Measurements from ENCODE around the gene ARFGAP1. TPM values are rescaled to one million over a fixed set of nuclear protein-coding genes. Genes with fewer than 3 reads are reported as not detected.
A peak's percentile ranks its signal among the peaks of the same experiment; 100 is the strongest.

The ARFGAP1 gene
- total RNA-seq, 1 experiment from 2014 or later: 49.2 TPM

GRCh38 chr20:63253438-63254231 lies 19.0 kb upstream of the ARFGAP1 start:
- H3K4me3 ChIP-seq (ENCODE audit: low read length): no peak overlapping the region
- H3K36me3 ChIP-seq (ENCODE audit: insufficient read depth, low read length): no peaks in the 10 kb centered on the region
- no peaks in the 10 kb centered on the region for H3K27me3 ChIP-seq (ENCODE audit: low read length)
- no peak overlapping the region for H2AFZ ChIP-seq (ENCODE audit: low read length)
- H3K4me1 ChIP-seq (ENCODE audit: low read length): no peaks in the 10 kb centered on the region
- no peaks in the 10 kb centered on the region for H4K20me1 ChIP-seq (ENCODE audit: insufficient read depth, low read depth, low read length)
- no peak for DNase-seq
- H3K4me2 ChIP-seq (ENCODE audit: low read depth, low read length, poor library complexity, severe bottlenecking): no peak overlapping the region
- H3K9me2 ChIP-seq (replicated peaks; ENCODE audit: insufficient read depth, low read length): no peaks in the 10 kb centered on the region
- no peak overlapping the region for H3K9ac ChIP-seq (ENCODE audit: low read length)
- no peaks in the 10 kb centered on the region for H3K9me3 ChIP-seq (ENCODE audit: low read length)
- H3K27ac ChIP-seq (ENCODE audit: low read length): no peak overlapping the region
- no peaks in the 10 kb centered on the region for H3K79me2 ChIP-seq (ENCODE audit: low read length)

DNA sequence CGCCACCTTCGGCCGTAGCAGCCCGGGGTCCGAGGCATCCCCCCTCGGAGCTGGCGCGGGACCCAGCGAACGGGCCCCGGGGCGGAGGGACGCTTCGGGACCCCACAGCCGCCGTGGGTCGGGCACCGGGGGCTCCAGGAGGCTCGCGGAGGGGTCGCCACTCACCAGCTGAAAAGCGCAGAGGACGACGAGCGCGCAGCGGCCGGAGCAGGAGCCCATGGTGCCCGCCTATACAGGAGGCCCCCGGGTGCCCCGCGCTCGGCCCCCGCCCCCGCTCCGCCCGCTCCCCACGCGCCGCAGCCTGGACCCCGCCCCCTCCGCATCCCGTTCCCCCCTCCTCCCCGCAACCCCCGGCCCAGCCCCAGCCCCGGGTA lies 18.4 kb upstream of the ARFGAP1 start, which contains the start of gene NKAIN4:
TSS of gene NKAIN4 (minus strand) at position 232 of the 374 bp plus-strand sequence. CDS start at position 219, 13 bp downstream.
- Histone ChIP-seq H3K4me3 (ENCODE audit: low read length) (no peak within 1 kb of the TSS), H2AFZ (ENCODE audit: low read length) (no peak within 1 kb of the TSS)

GRCh38 chr20:63254606-63255384 lies 17.8 kb upstream of the ARFGAP1 start:
- Histone ChIP-seq H3K36me3 (ENCODE audit: insufficient read depth, low read length) (no peaks in the 10 kb centered on the region), H3K27ac (ENCODE audit: low read length) (no peak overlapping the region), H3K27me3 (ENCODE audit: low read length) (no peaks in the 10 kb centered on the region), H3K79me2 (ENCODE audit: low read length) (no peaks in the 10 kb centered on the region), H3K9ac (ENCODE audit: low read length) (no peak overlapping the region), H3K4me1 (ENCODE audit: low read length) (no peaks in the 10 kb centered on the region), H3K9me2 (replicated peaks; ENCODE audit: insufficient read depth, low read length) (no peaks in the 10 kb centered on the region), H2AFZ (ENCODE audit: low read length) (no peak overlapping the region), H3K4me2 (ENCODE audit: low read depth, low read length, poor library complexity, severe bottlenecking) (no peak overlapping the region), H4K20me1 (ENCODE audit: insufficient read depth, low read depth, low read length) (no peaks in the 10 kb centered on the region), H3K4me3 (ENCODE audit: low read length) (no peak overlapping the region), H3K9me3 (ENCODE audit: low read length) (no peaks in the 10 kb centered on the region)
- no peak for DNase-seq

More for the DNA sequence above, 18.4 kb upstream of the ARFGAP1 start, which contains the start of gene NKAIN4:
- Histone ChIP-seq H3K4me2 (ENCODE audit: low read depth, low read length, poor library complexity, severe bottlenecking) (no peak within 1 kb of the TSS), H3K79me2 (ENCODE audit: low read length) (no peaks in the 10 kb centered on the region), H4K20me1 (ENCODE audit: insufficient read depth, low read depth, low read length) (no peaks in the 10 kb centered on the region), H3K27ac (ENCODE audit: low read length) (no peak within 1 kb of the TSS), H3K4me1 (ENCODE audit: low read length) (no peaks in the 10 kb centered on the region), H3K9me3 (ENCODE audit: low read length) (no peaks in the 10 kb centered on the region), H3K27me3 (ENCODE audit: low read length) (no peaks in the 10 kb centered on the region), H3K9ac (ENCODE audit: low read length) (no peak within 1 kb of the TSS), H3K36me3 (ENCODE audit: insufficient read depth, low read length) (no peaks in the 10 kb centered on the region), H3K9me2 (replicated peaks; ENCODE audit: insufficient read depth, low read length) (no peaks in the 10 kb centered on the region)
- DNase-seq: no peak

GRCh38 chr20:63255931-63256704 lies 16.5 kb upstream of the ARFGAP1 start:
- Histone ChIP-seq H3K27ac (ENCODE audit: low read length) (no peak overlapping the region), H3K27me3 (ENCODE audit: low read length) (no peaks in the 10 kb centered on the region), H4K20me1 (ENCODE audit: insufficient read depth, low read depth, low read length) (no peaks in the 10 kb centered on the region), H3K4me3 (ENCODE audit: low read length) (no peak overlapping the region), H3K4me2 (ENCODE audit: low read depth, low read length, poor library complexity, severe bottlenecking) (no peak overlapping the region), H3K36me3 (ENCODE audit: insufficient read depth, low read length) (no peaks in the 10 kb centered on the region), H3K4me1 (ENCODE audit: low read length) (no peaks in the 10 kb centered on the region), H3K9me3 (ENCODE audit: low read length) (no peaks in the 10 kb centered on the region), H3K9me2 (replicated peaks; ENCODE audit: insufficient read depth, low read length) (no peaks in the 10 kb centered on the region), H3K9ac (ENCODE audit: low read length) (no peak overlapping the region), H2AFZ (ENCODE audit: low read length) (no peak overlapping the region), H3K79me2 (ENCODE audit: low read length) (no peaks in the 10 kb centered on the region)
- DNase-seq: peak; percentile 47

- Histone ChIP-seq H3K27ac (ENCODE audit: low read length) (no peak overlapping the region), H3K4me3 (ENCODE audit: low read length) (no peak overlapping the region), H3K9me3 (ENCODE audit: low read length) (no peaks in the 10 kb centered on the region), H3K9me2 (replicated peaks; ENCODE audit: insufficient read depth, low read length) (no peaks in the 10 kb centered on the region), H2AFZ (ENCODE audit: low read length) (no peak overlapping the region), H3K36me3 (ENCODE audit: insufficient read depth, low read length) (no peaks in the 10 kb centered on the region), H3K4me1 (ENCODE audit: low read length) (no peaks in the 10 kb centered on the region), H3K27me3 (ENCODE audit: low read length) (no peaks in the 10 kb centered on the region), H4K20me1 (ENCODE audit: insufficient read depth, low read depth, low read length) (no peaks in the 10 kb centered on the region), H3K79me2 (ENCODE audit: low read length) (no peaks in the 10 kb centered on the region), H3K9ac (ENCODE audit: low read length) (no peak overlapping the region), H3K4me2 (ENCODE audit: low read depth, low read length, poor library complexity, severe bottlenecking) (no peak overlapping the region)
- no peak for DNase-seq
These were observed 15.7 kb upstream of the ARFGAP1 start for GRCh38 chr20:63256954-63257353.

GRCh38 chr20:63257629-63258028 lies 15.0 kb upstream of the ARFGAP1 start:
- H3K79me2 ChIP-seq (ENCODE audit: low read length): no peaks in the 10 kb centered on the region
- no peaks in the 10 kb centered on the region for H3K4me1 ChIP-seq (ENCODE audit: low read length)
- no peak overlapping the region for H3K4me2 ChIP-seq (ENCODE audit: low read depth, low read length, poor library complexity, severe bottlenecking)
- no peaks in the 10 kb centered on the region for H3K9me2 ChIP-seq (replicated peaks; ENCODE audit: insufficient read depth, low read length)
- H3K9ac ChIP-seq (ENCODE audit: low read length): no peak overlapping the region
- no peak overlapping the region for H3K4me3 ChIP-seq (ENCODE audit: low read length)
- no peaks in the 10 kb centered on the region for H4K20me1 ChIP-seq (ENCODE audit: insufficient read depth, low read depth, low read length)
- no peaks in the 10 kb centered on the region for H3K9me3 ChIP-seq (ENCODE audit: low read length)
- H3K27ac ChIP-seq (ENCODE audit: low read length): no peak overlapping the region
- no peaks in the 10 kb centered on the region for H3K27me3 ChIP-seq (ENCODE audit: low read length)
- no peak for DNase-seq
- no peak overlapping the region for H2AFZ ChIP-seq (ENCODE audit: low read length)
- H3K36me3 ChIP-seq (ENCODE audit: insufficient read depth, low read length): no peaks in the 10 kb centered on the region

- H4K20me1 ChIP-seq (ENCODE audit: insufficient read depth, low read depth, low read length): no peaks in the 10 kb centered on the region
- no peaks in the 10 kb centered on the region for H3K79me2 ChIP-seq (ENCODE audit: low read length)
- H3K27ac ChIP-seq (ENCODE audit: low read length): no peak overlapping the region
- no peaks in the 10 kb centered on the region for H3K27me3 ChIP-seq (ENCODE audit: low read length)
- no peak overlapping the region for H3K4me3 ChIP-seq (ENCODE audit: low read length)
- no peak overlapping the region for H3K4me2 ChIP-seq (ENCODE audit: low read depth, low read length, poor library complexity, severe bottlenecking)
- no peaks in the 10 kb centered on the region for H3K9me3 ChIP-seq (ENCODE audit: low read length)
- H3K9ac ChIP-seq (ENCODE audit: low read length): no peak overlapping the region
- H3K36me3 ChIP-seq (ENCODE audit: insufficient read depth, low read length): no peaks in the 10 kb centered on the region
- no peak for DNase-seq
- no peak overlapping the region for H2AFZ ChIP-seq (ENCODE audit: low read length)
- no peaks in the 10 kb centered on the region for H3K4me1 ChIP-seq (ENCODE audit: low read length)
- H3K9me2 ChIP-seq (replicated peaks; ENCODE audit: insufficient read depth, low read length): no peaks in the 10 kb centered on the region
These were observed 13.8 kb upstream of the ARFGAP1 start for GRCh38 chr20:63258781-63259180.

Measured in Karpas-422 (cell line).